Measurements from ENCODE around the gene CBX8. TPM values are rescaled to one million over a fixed set of nuclear protein-coding genes. Genes with fewer than 3 reads are reported as not detected.

The CBX8 gene
- total and polyA plus RNA-seq, 2 of the 13 experiments (the other 11 are each of a cell fraction or from before 2014, with no cell fraction given): 0.34 to 12.6 TPM

DNA sequence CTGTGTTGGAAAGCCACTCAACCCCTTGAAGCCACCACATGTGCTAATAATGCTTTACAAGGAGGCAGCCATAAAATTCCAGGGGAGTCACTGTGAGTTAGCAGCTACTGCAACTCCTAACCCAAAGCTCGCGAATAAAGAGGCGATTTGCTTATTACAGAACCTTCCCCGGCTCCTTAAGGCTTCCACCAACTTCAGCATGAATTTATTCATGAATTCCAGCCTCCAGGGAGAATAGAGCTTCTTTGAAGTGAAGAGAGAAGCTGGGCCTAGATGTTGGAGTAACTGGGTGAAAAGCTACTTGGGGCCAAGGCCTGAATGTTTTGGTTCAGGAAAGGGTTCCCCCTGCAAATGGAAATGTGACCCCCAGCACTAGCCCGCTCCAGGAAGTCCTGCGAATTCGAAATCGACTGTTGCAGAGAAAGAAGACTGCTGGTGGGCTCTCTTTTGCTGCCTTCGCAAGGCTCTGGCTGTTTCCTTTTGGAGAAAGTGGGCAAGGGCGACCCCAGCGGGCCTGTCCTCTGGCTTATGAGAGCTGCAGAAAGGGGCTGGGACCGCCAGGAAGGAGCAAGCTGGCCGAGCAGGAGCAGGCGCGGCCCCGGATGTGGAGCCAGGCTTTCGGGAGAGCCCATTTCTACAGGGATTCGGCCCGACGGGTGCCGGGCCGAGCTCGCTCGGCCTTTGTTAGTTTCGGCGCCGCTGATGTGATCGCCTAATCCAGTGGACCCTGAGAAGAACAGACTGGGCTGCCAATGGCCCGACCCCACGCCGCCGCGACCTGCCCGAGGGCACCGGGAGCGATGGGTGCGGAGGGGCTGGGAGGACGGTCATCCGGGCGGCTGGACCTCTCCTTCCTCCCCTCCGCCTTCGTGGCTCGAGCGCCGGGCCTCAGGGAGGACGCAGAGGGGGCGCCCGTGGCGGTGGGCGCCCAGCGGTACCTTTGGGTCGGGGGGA, 7.6 kb downstream of the CBX8 start (continued):
- TF ChIP-seq, protein P1, sequence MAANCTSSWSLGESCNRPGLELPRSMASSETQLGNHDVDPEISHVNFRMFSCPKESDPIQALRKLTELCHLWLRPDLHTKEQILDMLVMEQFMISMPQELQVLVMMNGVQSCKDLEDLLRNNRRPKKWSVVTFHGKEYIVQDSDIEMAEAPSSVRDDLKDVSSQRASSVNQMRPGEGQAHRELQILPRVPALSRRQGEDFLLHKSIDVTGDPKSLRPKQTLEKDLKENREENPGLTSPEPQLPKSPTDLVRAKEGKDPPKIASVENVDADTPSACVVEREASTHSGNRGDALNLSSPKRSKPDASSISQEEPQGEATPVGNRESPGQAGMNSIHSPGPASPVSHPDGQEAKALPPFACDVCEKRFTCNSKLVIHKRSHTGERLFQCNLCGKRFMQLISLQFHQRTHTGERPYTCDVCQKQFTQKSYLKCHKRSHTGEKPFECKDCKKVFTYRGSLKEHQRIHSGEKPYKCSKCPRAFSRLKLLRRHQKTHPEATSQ (CRISPR knock-in tag; IDR thresholded peaks at IDR 0.05; ENCODE audit: borderline replicate concordance): no peak
- TF ChIP-seq, protein P2, sequence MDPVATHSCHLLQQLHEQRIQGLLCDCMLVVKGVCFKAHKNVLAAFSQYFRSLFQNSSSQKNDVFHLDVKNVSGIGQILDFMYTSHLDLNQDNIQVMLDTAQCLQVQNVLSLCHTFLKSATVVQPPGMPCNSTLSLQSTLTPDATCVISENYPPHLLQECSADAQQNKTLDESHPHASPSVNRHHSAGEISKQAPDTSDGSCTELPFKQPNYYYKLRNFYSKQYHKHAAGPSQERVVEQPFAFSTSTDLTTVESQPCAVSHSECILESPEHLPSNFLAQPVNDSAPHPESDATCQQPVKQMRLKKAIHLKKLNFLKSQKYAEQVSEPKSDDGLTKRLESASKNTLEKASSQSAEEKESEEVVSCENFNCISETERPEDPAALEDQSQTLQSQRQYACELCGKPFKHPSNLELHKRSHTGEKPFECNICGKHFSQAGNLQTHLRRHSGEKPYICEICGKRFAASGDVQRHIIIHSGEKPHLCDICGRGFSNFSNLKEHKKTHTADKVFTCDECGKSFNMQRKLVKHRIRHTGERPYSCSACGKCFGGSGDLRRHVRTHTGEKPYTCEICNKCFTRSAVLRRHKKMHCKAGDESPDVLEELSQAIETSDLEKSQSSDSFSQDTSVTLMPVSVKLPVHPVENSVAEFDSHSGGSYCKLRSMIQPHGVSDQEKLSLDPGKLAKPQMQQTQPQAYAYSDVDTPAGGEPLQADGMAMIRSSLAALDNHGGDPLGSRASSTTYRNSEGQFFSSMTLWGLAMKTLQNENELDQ (CRISPR knock-in tag; IDR thresholded peaks at IDR 0.05; ENCODE audit: borderline replicate concordance): no peak
- no peak for TF ChIP-seq ZNF816 (CRISPR knock-in tag; IDR thresholded peaks at IDR 0.05; ENCODE audit: borderline replicate concordance)
- no peak for TF ChIP-seq SALL2 (CRISPR knock-in tag; IDR thresholded peaks at IDR 0.05)
- no peak for TF ChIP-seq SALL1 (CRISPR knock-in tag; IDR thresholded peaks at IDR 0.05)
- no peak for TF ChIP-seq NR1H2 (CRISPR knock-in tag; IDR thresholded peaks at IDR 0.05; ENCODE audit: borderline replicate concordance, low read depth)
- no peak for TF ChIP-seq MTF1 (CRISPR knock-in tag; IDR thresholded peaks at IDR 0.05)
- TF ChIP-seq ZNF296 (CRISPR knock-in tag; conservative IDR thresholded peaks at IDR 0.05): no peak
- TF ChIP-seq, protein P3, sequence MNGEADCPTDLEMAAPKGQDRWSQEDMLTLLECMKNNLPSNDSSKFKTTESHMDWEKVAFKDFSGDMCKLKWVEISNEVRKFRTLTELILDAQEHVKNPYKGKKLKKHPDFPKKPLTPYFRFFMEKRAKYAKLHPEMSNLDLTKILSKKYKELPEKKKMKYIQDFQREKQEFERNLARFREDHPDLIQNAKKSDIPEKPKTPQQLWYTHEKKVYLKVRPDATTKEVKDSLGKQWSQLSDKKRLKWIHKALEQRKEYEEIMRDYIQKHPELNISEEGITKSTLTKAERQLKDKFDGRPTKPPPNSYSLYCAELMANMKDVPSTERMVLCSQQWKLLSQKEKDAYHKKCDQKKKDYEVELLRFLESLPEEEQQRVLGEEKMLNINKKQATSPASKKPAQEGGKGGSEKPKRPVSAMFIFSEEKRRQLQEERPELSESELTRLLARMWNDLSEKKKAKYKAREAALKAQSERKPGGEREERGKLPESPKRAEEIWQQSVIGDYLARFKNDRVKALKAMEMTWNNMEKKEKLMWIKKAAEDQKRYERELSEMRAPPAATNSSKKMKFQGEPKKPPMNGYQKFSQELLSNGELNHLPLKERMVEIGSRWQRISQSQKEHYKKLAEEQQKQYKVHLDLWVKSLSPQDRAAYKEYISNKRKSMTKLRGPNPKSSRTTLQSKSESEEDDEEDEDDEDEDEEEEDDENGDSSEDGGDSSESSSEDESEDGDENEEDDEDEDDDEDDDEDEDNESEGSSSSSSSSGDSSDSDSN (CRISPR knock-in tag; IDR thresholded peaks at IDR 0.05): 0 out of 2 replicates have a peak, but pooled peaks have one; percentile 68
- TF ChIP-seq ZNF382 (CRISPR knock-in tag; IDR thresholded peaks at IDR 0.05; ENCODE audit: borderline replicate concordance): no peak
- TF ChIP-seq ZNF343 (CRISPR knock-in tag; IDR thresholded peaks at IDR 0.05): no peak
- TF ChIP-seq, protein P4, sequence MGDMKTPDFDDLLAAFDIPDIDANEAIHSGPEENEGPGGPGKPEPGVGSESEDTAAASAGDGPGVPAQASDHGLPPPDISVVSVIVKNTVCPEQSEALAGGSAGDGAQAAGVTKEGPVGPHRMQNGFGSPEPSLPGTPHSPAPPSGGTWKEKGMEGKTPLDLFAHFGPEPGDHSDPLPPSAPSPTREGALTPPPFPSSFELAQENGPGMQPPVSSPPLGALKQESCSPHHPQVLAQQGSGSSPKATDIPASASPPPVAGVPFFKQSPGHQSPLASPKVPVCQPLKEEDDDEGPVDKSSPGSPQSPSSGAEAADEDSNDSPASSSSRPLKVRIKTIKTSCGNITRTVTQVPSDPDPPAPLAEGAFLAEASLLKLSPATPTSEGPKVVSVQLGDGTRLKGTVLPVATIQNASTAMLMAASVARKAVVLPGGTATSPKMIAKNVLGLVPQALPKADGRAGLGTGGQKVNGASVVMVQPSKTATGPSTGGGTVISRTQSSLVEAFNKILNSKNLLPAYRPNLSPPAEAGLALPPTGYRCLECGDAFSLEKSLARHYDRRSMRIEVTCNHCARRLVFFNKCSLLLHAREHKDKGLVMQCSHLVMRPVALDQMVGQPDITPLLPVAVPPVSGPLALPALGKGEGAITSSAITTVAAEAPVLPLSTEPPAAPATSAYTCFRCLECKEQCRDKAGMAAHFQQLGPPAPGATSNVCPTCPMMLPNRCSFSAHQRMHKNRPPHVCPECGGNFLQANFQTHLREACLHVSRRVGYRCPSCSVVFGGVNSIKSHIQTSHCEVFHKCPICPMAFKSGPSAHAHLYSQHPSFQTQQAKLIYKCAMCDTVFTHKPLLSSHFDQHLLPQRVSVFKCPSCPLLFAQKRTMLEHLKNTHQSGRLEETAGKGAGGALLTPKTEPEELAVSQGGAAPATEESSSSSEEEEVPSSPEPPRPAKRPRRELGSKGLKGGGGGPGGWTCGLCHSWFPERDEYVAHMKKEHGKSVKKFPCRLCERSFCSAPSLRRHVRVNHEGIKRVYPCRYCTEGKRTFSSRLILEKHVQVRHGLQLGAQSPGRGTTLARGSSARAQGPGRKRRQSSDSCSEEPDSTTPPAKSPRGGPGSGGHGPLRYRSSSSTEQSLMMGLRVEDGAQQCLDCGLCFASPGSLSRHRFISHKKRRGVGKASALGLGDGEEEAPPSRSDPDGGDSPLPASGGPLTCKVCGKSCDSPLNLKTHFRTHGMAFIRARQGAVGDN (CRISPR knock-in tag; IDR thresholded peaks at IDR 0.05): no peak
- TF ChIP-seq ZNF879 (CRISPR knock-in tag; IDR thresholded peaks at IDR 0.05): no peak
- TF ChIP-seq, protein P5, sequence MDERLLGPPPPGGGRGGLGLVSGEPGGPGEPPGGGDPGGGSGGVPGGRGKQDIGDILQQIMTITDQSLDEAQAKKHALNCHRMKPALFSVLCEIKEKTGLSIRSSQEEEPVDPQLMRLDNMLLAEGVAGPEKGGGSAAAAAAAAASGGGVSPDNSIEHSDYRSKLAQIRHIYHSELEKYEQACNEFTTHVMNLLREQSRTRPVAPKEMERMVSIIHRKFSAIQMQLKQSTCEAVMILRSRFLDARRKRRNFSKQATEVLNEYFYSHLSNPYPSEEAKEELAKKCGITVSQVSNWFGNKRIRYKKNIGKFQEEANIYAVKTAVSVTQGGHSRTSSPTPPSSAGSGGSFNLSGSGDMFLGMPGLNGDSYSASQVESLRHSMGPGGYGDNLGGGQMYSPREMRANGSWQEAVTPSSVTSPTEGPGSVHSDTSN (CRISPR knock-in tag; IDR thresholded peaks at IDR 0.05): no peak
- TF ChIP-seq SIX1 (CRISPR knock-in tag; IDR thresholded peaks at IDR 0.05; ENCODE audit: borderline replicate concordance): no peak

All from HepG2 (cell line).